KOPT-K1 (cell line): ENCODE results near the gene IQGAP3.

Source experiments
- H3K27ac ChIP-seq: fragments of 200-600 bp; sonication (generic); 2 replicates; pipeline ENCODE4 v1.5.1; 2016; ENCODE audit warnings: antibody characterized with exemption, mild to moderate bottlenecking, low read depth, low read length; ENCODE audit not compliant: poor library complexity, severe bottlenecking
- H3K36me3 ChIP-seq: fragments of 200-600 bp; sonication (generic); 2 replicates; pipeline ENCODE4 v1.5.1; 2017; ENCODE audit warnings: antibody characterized with exemption, mild to moderate bottlenecking, low read length, moderate library complexity; ENCODE audit not compliant: insufficient read depth
- H3K9me3 ChIP-seq: fragments of 200-600 bp; sonication (generic); 2 replicates; pipeline ENCODE4 v1.5.1; 2017; ENCODE audit warnings: antibody characterized with exemption, low read length, mild to moderate bottlenecking; ENCODE audit not compliant: insufficient read depth, poor library complexity, severe bottlenecking

IQGAP3 gene

DNA sequence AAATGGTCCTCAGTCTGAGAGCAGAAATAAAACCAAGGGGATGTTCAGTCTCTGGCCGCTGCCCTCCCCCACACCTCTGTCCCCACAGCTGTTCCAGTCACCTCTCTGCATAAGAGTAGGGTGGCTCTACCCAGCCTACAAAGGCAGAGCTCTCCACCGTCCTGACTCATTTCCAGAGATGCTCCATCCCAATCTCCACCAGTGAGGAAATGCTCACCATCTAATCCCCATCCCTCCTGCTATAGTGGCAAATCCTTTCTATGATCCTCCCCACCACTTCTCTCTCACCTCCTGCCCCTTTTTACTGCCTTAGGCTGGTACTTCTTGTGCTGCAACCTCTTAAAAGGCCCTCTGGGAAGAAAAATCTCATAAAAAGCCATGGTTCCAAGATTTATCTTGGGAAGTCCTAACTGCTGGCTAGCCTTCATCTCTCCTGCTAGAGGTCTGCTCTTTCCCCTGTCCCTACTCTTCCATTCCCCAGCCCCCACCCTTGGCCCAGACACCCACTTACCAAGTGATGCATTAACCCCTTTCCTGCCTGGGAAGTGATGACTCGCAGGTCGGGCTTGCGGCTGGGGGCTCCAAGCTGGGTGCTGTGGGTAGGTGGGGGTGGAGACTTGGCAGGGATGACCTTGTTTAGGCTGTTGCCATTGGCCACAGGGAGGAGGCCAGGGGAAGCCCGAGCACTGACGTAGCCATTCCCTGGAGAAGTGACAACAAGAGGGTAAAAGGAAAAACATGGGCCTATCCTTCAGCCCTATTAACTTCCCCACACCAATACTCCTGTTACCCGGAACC lies 95.7 kb downstream of the IQGAP3 start:
- Histone ChIP-seq H3K9me3 (no peaks in the 10 kb centered on the region), H3K27ac (no peak overlapping the region), H3K36me3 (peaks cover 98% of the 10 kb centered on the region)

DNA sequence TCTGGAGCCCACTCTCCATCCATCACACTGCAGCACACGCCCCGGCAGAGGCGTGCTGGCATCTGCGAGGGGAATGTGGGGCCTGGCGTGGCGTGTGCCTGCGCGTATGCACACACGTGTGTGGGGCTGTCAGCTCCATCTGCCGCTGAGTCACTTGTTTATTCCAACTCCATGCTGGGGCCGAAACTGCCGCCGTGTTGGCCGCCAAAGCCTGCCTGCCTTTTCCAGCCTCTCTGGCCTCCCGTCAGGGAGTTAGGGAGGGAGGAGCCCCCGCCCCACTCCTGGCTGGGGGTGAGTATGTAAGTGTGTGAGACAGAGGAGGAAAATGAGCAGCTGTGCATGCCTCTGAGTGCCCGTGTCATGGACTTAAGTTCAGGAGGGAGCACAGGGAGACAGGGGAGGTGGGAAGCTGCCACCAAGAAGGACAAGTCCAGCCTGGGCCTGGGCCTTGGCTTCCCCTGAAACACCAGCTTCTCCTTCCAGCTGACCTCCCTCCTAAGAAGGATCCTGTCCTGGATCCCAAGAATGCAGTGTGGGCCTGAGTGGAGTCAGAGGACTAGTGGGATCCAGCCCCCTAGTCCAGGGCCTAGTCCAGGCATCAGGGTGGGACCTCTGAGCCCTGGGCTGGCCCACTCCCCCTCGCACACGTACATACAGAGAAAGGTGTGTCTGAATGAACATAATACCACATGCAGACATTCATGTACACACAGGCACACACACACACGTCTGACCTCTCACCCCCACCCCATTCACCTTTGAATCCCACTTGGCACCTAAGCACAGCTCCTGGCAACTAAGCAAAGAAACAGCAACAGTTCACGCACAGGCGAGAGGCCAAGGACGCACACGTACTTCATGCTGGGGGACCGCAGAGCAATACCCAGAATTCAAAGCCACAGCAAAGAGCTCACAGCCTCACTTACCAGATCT lies 96.5 kb downstream of the IQGAP3 start:
- Histone ChIP-seq H3K36me3 (peaks cover 95% of the 10 kb centered on the region), H3K9me3 (no peaks in the 10 kb centered on the region), H3K27ac (no peak overlapping the region)
